ENCODE data around the gene AARS1. TPM values are rescaled to one million over a fixed set of nuclear protein-coding genes. Genes with fewer than 3 reads are reported as not detected.
"Not testable (repeated sequence)": the region's sequence is repeated elsewhere in the genome, so short reads cannot be mapped to it uniquely, and the experiment has no call there.

Gene AARS1
- total RNA-seq, 2 experiments from 2014 or later = 165 to 170 TPM

- CTCF ChIA-PET = interaction anchor here (0.6 to 5.3 kb wide), 19 partner anchors 11 to 633 kb away, joined by 3 to 26 read pairs (median 4); partner anchors contain the start of genes AARS1 and DDX19B
- Mint-ChIP-seq H3K27ac (peak within 1 kb of the TSS; percentile 94), H3K4me3 (peak within 1 kb of the TSS; percentile 84), H3K27me3 (no peaks in the 10 kb centered on the region), H3K9me3 (no peaks in the 10 kb centered on the region), H3K4me1 (ENCODE audit: low read depth) (peaks cover 19% of the 10 kb centered on the region), H3K36me3 (peaks cover 42% of the 10 kb centered on the region)
- peak; percentile 96 for DNase-seq
- intact Hi-C loops (cut with micrococcal nuclease) = loop anchor here (1.0 to 10.0 kb wide), 3 partner anchors 38 to 303 kb away; partner anchors contain the start of genes AARS1, COG4 and SF3B3
- POLR2A ChIA-PET = interaction anchor here (1.2 to 2.3 kb wide), 6 partner anchors 20 to 273 kb away, joined by 3 to 10 read pairs (median 7); partner anchors contain the start of genes AARS1, DDX19A and DDX19B
Observed at GRCh38 chr16:70251629-70252354, 37.5 kb downstream of the AARS1 start, which contains the start of gene EXOSC6. TSS of gene EXOSC6 (minus strand) at chr16:70251940. CDS start at chr16:70251900, 40 bp downstream.

DNA sequence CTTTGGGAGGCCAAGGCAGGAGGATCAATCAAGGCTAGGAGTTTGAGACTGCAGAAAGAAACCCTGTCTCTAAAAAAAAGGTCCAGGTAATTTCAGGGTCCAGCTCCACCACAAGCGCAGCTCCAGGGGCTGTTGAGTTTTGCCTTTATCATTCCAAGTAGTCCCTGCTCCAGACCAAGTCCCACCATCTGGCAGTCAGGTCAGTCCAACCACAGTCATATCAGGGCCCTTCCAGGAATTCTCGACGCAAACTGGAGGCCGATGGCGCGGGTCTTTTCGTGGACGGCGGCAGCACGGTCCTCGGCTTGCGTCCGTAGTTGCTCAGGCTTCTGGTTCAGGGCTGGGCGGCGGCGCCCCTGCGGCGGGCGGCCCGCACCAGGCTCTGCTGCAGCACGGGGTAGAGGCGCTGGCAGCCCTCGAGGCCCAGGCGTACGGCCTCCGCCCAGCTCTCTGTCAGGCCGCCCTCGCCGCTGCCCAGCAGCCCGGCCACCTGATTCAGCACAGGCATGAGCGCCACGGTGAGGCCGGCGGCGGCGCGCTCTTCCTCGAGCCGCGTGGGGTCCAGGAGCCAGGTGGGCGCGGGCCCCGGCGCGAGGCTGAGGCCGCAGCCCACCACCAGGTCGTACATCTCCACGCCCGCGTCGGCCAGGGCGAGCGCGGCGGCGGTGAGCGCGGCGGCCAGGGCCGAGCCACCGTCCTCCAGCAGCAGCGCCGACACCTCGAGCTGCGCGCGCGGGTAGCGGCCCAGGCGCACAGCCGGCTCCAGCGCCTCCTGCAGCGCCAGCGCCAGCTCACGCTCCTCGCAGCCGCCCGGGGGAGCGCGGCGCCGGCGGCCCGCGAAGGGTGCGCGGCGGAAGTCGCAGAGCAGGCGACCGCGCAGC, 38.3 kb downstream of the AARS1 start:
- ChIA-PET CTCF (interaction anchor here (0.8 to 5.3 kb wide), 10 partner anchors 17 to 632 kb away, joined by 3 to 26 read pairs (median 5); partner anchors contain the start of genes AARS1 and DDX19B), POLR2A (interaction anchor here (1.0 to 2.3 kb wide), 6 partner anchors 20 to 274 kb away, joined by 4 to 10 read pairs (median 7); partner anchors contain the start of genes AARS1, DDX19A and DDX19B)
- intact Hi-C loops (cut with micrococcal nuclease) = loop anchor here (10.0 kb wide), 1 partner anchor 304 kb away; no protein-coding TSS in a partner anchor
- Mint-ChIP-seq H3K27me3 (no peaks in the 10 kb centered on the region), H3K36me3 (peaks cover 38% of the 10 kb centered on the region), H3K4me3 (peak overlapping the region; percentile 84), H3K27ac (peak overlapping the region; percentile 85), H3K4me1 (ENCODE audit: low read depth) (peaks cover 25% of the 10 kb centered on the region), H3K9me3 (no peaks in the 10 kb centered on the region)
- DNase-seq = peak; percentile 56

- peaks cover 28% of the 10 kb centered on the region for H3K36me3 Mint-ChIP-seq
- H3K27me3 Mint-ChIP-seq, POLR2A ChIA-PET, CTCF ChIA-PET, DNase-seq, H3K9me3 Mint-ChIP-seq: not testable (repeated sequence)
- intact Hi-C loops (cut with micrococcal nuclease) = loop anchor here (10.0 kb wide), 1 partner anchor 305 kb away; no protein-coding TSS in a partner anchor
- H3K4me3 Mint-ChIP-seq = peak overlapping the region; percentile 69
- peaks cover 28% of the 10 kb centered on the region for H3K4me1 Mint-ChIP-seq (ENCODE audit: low read depth)
- H3K27ac Mint-ChIP-seq = peak overlapping the region; percentile 72
Observed at GRCh38 chr16:70249697-70250096, 39.6 kb downstream of the AARS1 start.

- intact Hi-C loops (cut with micrococcal nuclease); H3K27ac Mint-ChIP-seq; CTCF ChIA-PET: not testable (repeated sequence)
Observed at GRCh38 chr16:70238773-70239172, 50.5 kb downstream of the AARS1 start.

DNA sequence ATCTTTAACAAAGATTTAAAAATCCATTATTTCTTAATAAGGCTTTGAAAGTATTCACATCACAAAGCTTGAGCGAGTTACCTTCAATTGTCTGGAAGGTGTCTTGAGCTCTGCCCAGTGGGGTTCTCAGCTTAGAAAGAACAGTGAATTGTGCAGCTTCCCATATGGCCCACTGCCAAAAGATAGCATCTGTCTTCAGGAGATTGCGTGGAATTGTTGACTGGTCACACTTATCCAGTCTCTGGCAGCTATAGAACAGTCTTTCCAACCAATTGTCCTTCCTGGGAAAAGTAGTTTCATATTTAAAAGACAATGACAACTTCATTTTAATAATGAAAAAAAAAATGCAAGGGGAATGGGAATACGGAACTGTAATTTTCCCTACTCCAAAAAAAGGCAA, 57.5 kb downstream of the AARS1 start:
- DNase-seq; H3K27me3 Mint-ChIP-seq; intact Hi-C loops (cut with micrococcal nuclease); CTCF ChIA-PET; H3K4me1 Mint-ChIP-seq (ENCODE audit: low read depth); H3K9me3 Mint-ChIP-seq; H3K4me3 Mint-ChIP-seq; H3K27ac Mint-ChIP-seq; POLR2A ChIA-PET: not testable (repeated sequence)
- H3K36me3 Mint-ChIP-seq = peaks cover 13% of the 10 kb centered on the region

More at GRCh38 chr16:70238773-70239172, 50.5 kb downstream of the AARS1 start:
- POLR2A ChIA-PET; H3K4me3 Mint-ChIP-seq; H3K27me3 Mint-ChIP-seq; H3K4me1 Mint-ChIP-seq (ENCODE audit: low read depth); H3K36me3 Mint-ChIP-seq; H3K9me3 Mint-ChIP-seq; DNase-seq: not testable (repeated sequence)

DNA sequence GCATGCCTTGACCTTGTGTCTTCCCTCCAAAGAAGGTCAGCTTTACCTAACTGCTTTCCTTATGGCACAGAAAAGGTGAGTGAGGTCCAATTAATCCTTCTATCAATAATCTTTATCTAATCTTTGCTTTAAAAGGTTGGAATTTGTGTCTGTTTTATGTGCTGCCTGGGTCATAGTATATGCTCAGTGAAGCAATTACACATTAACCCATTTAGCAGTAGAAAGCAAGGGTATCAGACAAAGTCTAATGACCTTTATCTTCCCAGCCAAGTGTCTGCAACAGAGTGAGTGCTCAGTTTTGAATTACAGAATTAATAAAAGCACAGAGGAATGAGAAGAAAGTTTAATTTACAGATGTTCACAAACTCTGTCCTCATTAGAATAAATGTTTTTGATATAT, 63.3 kb downstream of the AARS1 start:
- peaks cover 17% of the 10 kb centered on the region for H3K36me3 Mint-ChIP-seq
- DNase-seq; H3K4me3 Mint-ChIP-seq; CTCF ChIA-PET; H3K9me3 Mint-ChIP-seq; H3K27me3 Mint-ChIP-seq; intact Hi-C loops (cut with micrococcal nuclease); POLR2A ChIA-PET: not testable (repeated sequence)
- peaks cover 18% of the 10 kb centered on the region for H3K4me1 Mint-ChIP-seq (ENCODE audit: low read depth)
- peak overlapping the region; percentile 33 for H3K27ac Mint-ChIP-seq

GRCh38 chr16:70225430-70225829, 63.9 kb downstream of the AARS1 start:
- H3K9me3 Mint-ChIP-seq; intact Hi-C loops (cut with micrococcal nuclease); CTCF ChIA-PET; DNase-seq; H3K4me3 Mint-ChIP-seq; POLR2A ChIA-PET; H3K27ac Mint-ChIP-seq; H3K27me3 Mint-ChIP-seq: not testable (repeated sequence)
- Mint-ChIP-seq H3K36me3 (peaks cover 19% of the 10 kb centered on the region), H3K4me1 (ENCODE audit: low read depth) (peaks cover 18% of the 10 kb centered on the region)

- H3K27ac Mint-ChIP-seq; H3K27me3 Mint-ChIP-seq; H3K9me3 Mint-ChIP-seq; DNase-seq; POLR2A ChIA-PET; H3K4me3 Mint-ChIP-seq; CTCF ChIA-PET; intact Hi-C loops (cut with micrococcal nuclease): not testable (repeated sequence)
- peaks cover 18% of the 10 kb centered on the region for H3K4me1 Mint-ChIP-seq (ENCODE audit: low read depth)
- peaks cover 21% of the 10 kb centered on the region for H3K36me3 Mint-ChIP-seq
Observed at GRCh38 chr16:70224645-70225044, 64.7 kb downstream of the AARS1 start.

DNA sequence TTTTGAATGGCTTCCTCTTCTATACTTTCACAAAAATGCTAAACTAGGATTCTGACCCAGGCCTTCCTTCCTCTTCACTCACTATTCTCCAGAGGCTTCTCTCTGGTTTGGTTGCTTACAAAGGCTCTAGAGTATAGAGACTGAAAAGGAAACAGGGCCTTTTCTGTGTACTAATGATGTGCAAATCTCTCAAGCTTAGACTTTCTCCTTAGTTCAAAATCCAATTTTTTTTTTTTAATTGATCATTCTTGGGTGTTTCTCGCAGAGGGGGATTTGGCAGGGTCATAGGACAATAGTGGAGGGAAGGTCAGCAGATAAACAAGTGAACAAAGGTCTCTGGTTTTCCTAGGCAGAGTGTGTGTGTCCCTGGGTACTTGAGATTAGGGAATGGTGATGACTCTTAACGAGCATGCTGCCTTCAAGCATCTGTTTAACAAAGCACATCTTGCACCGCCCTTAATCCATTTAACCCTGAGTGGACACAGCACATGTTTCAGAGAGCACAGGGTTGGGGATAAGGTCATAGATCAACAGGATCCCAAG, 65.3 kb downstream of the AARS1 start:
- Mint-ChIP-seq H3K36me3 (peaks cover 20% of the 10 kb centered on the region), H3K4me1 (ENCODE audit: low read depth) (peaks cover 18% of the 10 kb centered on the region), H3K27ac (peak overlapping the region; percentile 5)
- DNase-seq; intact Hi-C loops (cut with micrococcal nuclease); H3K27me3 Mint-ChIP-seq; H3K4me3 Mint-ChIP-seq; POLR2A ChIA-PET; H3K9me3 Mint-ChIP-seq; CTCF ChIA-PET: not testable (repeated sequence)

- H3K9me3 Mint-ChIP-seq; H3K4me3 Mint-ChIP-seq; DNase-seq; intact Hi-C loops (cut with micrococcal nuclease); POLR2A ChIA-PET; H3K27me3 Mint-ChIP-seq; CTCF ChIA-PET: not testable (repeated sequence)
- H3K4me1 Mint-ChIP-seq (ENCODE audit: low read depth) = peaks cover 18% of the 10 kb centered on the region
- H3K27ac Mint-ChIP-seq = peak overlapping the region; percentile 5
- H3K36me3 Mint-ChIP-seq = peaks cover 20% of the 10 kb centered on the region
Observed at GRCh38 chr16:70223216-70223615, 66.1 kb downstream of the AARS1 start.

- DNase-seq = peak; percentile 22
- Mint-ChIP-seq H3K36me3 (peaks cover 18% of the 10 kb centered on the region), H3K4me1 (ENCODE audit: low read depth) (peaks cover 18% of the 10 kb centered on the region), H3K27ac (peak overlapping the region; percentile 71)
- intact Hi-C loops (cut with micrococcal nuclease); H3K4me3 Mint-ChIP-seq; POLR2A ChIA-PET; H3K27me3 Mint-ChIP-seq; H3K9me3 Mint-ChIP-seq; CTCF ChIA-PET: not testable (repeated sequence)
Observed at GRCh38 chr16:70222574-70222973, 66.7 kb downstream of the AARS1 start.

GRCh38 chr16:70218586-70218985, 70.7 kb downstream of the AARS1 start:
- DNase-seq; intact Hi-C loops (cut with micrococcal nuclease); POLR2A ChIA-PET; CTCF ChIA-PET; H3K4me3 Mint-ChIP-seq; H3K27me3 Mint-ChIP-seq; H3K27ac Mint-ChIP-seq; H3K9me3 Mint-ChIP-seq: not testable (repeated sequence)
- Mint-ChIP-seq H3K4me1 (ENCODE audit: low read depth) (peaks cover 11% of the 10 kb centered on the region), H3K36me3 (peaks cover 21% of the 10 kb centered on the region)

Data from activated CD4-positive, alpha-beta memory T cell treated with anti-CD3 and anti-CD28 coated beads for 36 hours (primary cell).